GM21717 (cell line): ENCODE data around the gene ERCC6.

Experiments used
- ATAC-seq: cut with Tn5 transposase; IDR thresholded peaks from one replicate; pipeline ENCODE4 v1.9.1; 2021; ENCODE audit warnings: mild to moderate bottlenecking, moderate library complexity; ENCODE audit not compliant: unreplicated experiment

The ERCC6 gene

DNA sequence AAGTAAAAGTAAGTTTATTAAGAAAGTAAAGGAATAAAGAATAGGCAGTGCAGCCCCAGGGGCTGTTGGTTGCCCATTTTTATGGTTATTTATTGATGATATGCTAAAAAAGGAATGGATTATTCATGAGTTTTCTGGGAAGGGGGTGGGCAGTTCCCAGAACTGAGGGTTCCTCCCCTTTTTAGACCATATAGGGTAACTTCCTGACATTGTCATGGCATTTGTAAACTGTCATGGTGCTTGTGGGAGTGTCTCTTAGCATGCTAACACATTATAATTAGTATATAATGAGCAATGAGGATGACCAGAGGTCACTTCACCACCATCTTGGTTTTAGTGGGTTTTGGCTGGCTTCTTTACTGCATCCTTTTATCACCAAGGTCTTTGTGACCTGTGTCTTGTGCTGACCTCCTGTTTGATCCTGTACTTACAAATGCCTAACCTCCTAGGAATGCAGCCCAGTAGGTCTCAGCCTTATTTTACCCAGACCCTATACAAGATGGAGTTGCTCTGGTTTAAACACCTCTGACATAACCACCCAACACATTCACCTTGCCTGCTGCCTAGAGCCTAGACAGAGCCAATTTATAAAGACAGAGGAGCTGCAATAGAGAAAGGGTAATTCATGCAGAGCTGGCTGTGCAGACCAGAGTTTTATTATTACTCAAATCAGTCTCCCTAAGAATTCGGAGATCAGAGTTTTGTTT is 10.9 kb upstream of the ERCC6 start:
- ATAC-seq, result no peak

DNA sequence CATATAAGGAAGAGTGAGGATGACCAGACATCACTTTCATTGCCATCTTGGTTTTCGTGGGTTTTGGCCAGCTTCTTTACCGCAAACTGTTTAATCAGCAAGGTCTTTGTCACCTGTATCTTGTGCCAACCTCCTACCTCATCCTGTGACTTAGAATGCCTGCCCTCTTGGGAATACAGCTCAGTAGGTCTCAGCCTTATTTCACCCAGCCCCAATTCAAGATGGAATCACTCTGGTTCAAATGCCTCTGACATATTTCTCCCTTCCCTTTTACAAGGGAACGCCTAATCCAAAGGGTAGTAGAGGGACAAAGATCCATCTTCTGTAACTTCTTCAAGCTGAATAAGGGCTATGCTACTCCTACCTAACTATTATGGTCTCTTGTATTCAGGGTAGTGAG is 4.7 kb upstream of the ERCC6 start:
- no peak for ATAC-seq

DNA sequence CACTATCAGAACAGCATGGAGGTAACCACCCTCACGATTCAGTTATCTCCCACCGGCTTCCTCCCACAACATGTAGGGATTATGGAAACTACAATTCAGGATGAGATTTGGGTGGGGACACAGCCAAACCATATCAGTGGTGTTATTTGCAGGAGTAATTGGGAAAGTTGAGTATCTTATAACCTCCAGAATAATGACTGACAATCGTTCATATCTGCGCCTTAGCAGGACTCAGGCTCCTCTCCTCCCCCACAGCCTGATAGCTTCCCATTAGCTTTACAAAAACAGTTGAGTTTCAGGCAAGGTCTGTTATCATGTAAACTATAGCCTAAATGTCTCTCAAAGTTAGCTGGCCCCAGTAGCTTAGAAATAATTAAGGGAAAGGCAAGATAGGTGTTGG is 3.4 kb upstream of the ERCC6 start:
- ATAC-seq, result no peak

DNA sequence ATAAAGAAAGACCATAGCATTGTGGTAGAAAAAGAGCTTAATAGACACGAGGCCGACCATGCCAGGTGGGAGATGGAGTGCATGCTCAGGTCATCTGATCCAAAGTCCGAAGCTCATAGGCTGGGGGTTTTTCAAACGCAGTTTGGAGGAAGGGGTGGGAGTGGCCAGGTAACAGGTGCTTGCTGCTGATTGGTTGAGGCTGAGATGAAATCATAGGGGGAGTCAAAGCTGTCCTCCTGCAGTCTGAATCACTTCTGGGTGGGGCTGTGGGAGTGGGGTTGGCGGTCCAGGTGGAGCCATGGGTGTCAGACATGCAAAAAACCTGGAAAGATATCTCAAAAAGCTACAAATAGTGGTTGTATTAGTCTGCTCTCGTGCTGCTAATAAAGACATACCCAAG is 2.8 kb upstream of the ERCC6 start:
- ATAC-seq, result no peak

DNA sequence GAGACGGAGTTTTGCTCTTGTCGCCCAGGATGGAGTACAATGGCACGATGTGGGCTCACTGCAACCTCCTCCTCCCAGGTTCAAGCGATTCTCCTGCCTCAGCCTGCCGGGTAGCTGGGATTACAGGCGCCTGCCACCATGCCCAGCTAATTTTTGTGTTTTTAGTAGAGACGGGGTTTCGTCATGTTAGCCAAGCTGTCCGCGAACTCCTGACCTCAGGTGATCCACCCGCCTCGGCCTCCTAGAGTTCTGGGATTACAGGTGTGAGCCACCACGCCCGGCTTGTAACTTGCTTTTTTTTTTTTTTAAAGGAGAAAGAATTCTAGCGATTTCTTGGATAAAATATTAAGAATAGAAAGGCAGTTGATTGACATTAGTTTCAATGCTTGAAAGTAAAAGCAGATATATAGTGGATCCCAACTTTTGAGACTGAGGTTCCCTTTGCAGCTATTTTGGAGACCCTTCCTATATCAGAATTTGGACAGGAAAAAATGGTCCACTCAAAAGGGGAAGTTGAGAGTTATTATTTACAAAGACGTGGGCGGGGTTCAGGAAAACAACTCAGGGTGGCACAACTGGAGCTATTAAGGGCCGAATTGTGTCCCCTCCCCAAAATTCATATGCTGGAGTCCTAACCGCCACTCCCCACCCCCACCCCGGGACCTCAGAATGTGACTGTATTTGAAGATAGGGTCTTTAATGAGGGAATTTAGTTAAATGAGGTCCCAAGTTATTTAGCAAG is 1.3 kb upstream of the ERCC6 start:
- ATAC-seq, result no peak

DNA sequence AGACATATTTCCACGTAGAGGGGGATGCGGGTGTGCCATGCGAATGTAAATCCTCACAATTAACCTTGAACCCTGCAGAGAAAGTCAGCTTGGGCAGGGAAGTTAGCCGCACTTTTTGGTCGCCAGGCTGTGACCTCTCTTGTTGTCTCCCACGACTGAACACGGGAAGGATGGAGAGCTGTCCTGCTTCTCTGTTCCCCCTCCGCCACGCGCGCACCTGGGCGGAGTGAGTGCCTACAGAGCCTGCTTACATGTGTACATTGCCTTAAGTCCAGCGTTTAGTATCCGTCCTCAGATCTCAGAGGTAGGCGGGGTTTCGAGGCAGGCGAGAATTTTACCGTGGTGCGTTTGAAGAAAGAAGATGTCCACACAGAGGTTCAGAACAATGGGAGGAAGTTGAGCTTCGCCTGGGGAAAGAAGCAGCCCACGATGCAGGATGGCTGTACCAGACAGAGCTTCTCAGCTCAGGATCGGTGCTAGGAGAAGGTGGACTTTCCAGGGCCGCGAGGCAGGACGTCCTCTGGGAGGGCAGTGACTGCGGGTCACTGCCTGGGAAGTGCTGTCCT is 482 bp upstream of the ERCC6 start:
- ATAC-seq, result peak; percentile 3

DNA sequence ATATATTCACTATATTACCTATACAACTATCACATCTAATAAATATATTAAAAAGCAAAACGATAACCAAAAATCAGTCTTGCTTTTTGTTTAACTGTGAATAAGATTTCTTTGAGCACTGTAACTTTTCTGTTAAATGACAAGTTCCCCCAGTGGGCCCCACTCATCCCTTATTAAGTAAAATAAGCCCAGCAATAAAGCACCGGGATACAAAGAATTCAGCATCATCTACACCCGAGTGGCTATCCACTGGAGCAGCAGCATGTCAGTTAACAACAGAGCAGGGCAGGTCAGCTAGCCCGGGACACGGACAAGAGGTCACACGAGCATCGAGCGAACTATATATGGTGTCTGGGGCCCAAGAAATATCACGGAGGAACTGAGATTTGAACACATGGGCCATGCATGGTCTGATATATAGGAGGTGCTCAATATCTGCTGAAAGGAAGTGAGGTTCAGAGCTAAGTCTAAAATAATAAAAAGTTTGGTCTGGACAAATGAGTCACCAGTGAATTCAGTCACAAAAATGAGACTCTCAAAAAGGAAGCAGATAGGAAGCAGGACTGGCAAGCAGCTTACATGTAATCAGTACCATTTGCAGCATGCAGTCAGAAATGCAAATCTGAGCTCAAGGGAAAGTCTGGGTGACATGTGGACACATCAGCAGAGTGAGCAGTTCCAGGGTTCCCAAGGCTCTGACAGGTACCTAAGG is 4.1 kb downstream of the ERCC6 start:
- peak; percentile 54 for ATAC-seq

DNA sequence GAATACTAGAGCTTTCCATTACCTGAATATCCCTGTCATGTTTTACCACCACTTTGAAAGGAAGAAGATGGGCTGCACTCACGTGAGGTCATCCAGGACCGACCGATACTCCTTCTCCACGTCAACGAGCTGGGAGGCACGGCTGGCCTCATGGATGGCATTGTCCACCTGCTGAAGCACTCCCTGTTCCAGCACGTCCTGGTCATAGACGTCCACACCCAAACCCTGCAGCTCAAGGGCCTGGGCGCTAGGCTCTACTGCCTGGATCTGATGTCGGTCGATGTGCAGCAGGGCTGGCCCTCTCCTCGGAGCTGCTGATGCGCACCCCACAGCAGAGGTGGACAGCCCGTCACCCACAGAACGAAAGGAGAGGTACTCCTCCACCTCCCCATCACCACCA is 6.5 kb downstream of the ERCC6 start:
- ATAC-seq, result no peak

DNA sequence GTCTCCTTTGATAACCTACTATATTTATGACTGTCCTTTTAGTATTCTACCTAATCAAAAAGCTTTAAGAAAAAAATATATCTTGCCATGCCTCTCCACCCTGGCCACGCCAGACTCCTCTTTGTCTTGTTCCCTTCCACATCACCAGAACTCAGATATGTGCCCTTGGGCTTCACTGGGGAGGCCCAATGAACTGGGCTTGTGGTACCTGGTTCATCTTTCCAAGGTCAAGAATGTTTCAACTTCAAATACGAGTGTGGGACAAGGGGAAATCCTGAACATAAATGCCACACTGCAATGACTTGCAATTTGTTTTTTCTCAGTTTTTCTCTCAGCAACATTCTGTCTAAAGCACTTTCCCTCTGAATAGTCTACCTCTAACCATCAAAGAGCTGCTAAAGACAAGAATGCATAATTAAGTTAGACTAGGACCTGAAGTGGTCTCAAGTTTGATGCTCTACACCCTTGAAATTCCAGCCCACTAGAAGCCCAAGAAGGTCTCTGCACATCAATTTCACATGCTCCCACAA is 9.9 kb downstream of the ERCC6 start:
- ATAC-seq, result no peak

DNA sequence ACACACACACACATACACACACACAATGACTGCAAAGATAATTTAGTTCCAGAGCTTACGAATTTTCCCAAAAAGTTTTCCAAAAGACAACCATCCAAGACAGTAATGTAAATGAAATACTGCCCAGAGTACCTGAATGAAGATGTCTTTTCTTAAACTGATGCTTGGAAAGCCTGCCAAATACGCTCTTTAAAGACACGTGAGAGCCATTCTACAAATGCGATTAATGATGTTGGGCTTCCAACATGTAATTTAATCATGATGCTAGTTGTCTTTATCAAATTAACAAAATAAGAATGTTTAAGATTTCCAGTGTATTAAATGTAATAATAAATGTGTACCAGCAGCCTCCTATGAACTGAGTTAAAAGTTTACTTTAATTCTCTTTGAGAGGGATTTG is 11.1 kb downstream of the ERCC6 start:
- ATAC-seq, result no peak

DNA sequence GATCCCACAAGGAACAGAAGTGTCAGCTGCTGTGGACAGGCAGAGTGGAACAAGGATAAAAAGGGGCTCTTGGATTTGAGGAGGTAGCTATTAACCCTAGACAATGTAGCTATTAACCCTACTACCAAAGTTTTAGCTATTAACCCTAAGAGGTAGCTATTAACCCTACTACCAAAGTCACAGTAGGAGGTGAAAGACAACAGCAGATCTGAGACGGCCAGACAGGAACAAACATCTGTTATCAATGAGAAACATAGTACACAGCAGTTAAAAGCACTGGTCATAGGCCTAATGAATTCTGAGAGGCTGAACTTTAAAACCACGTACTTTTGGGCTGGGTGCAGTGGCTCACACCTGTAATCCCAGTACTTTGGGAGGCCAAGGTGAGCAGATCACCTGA is 11.9 kb downstream of the ERCC6 start:
- ATAC-seq, result no peak

DNA sequence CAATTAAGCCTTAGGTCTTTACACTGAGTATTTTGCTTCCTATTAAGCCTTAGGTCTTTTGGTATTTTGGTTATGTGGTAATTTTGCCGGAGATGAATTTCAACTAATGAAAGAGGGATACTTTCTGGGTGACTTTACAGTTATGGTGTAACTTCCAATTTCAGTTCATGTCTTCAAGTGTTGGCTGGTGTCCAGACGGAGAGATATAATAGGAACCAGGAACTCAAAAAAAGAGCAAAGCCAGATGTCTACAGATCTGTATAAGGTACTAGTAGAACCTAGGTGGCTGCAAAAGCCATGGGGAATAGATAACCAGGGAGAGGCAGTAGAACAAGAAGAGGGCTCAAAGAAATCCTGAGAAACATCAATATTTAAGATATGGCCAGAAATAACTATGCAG is 12.3 kb downstream of the ERCC6 start:
- no peak for ATAC-seq

DNA sequence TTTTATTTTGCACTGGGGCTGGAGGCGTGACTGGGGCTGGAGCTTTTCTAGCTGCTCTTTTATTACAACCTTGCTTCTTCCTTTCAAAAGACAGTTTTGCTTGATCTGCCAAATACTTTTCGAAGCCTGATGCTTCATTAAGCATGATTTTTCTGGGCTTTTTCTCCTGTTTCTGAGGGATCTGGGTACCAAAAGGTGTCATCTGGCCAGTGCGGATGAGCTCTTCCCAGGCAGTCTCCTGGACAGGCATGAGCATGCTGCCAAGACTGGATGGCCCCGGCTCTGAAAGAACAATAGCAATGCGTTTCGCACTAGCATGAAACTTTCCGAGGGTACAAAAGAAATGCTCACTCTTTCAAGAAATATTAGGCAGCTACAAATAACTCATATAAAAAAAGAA is 14.4 kb downstream of the ERCC6 start:
- no peak for ATAC-seq

DNA sequence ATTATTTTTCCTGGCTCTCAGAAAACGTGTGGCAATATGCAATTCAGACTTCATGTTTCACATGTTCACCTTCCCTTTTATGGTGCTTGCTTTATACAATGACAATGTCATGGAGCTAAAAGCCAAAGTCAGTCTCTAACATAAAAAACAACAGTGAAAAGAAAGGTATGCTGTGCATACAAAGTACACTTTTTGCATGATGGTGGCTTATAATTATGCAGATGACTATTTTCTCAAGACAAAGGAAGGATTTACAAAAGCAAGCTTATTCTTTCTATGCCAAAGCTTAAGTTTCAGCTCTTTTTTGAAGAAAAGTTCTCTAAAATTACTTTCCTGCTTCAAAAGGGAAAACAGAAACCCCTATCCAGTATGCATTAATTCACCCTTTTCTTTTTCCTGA is 15.6 kb downstream of the ERCC6 start:
- ATAC-seq, result no peak

DNA sequence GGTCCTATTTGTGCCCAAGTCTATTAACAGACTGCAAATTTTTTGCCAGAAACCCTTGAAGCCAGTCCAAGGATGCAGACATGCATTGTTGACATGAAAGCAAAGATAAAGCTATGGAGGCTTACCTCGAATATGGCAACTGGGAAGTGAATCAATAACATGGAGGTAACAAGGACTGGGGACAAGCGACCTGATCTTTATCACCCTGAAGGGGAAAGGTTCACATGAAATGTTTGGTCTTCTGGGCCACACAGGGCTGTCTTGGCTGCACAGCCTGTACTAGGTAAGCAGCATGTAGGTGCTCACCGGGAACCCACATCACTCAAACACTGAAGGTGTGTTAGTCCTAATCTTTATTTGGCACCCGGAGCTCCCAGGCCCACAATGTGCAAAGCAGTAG is 17.9 kb downstream of the ERCC6 start:
- ATAC-seq, result no peak

DNA sequence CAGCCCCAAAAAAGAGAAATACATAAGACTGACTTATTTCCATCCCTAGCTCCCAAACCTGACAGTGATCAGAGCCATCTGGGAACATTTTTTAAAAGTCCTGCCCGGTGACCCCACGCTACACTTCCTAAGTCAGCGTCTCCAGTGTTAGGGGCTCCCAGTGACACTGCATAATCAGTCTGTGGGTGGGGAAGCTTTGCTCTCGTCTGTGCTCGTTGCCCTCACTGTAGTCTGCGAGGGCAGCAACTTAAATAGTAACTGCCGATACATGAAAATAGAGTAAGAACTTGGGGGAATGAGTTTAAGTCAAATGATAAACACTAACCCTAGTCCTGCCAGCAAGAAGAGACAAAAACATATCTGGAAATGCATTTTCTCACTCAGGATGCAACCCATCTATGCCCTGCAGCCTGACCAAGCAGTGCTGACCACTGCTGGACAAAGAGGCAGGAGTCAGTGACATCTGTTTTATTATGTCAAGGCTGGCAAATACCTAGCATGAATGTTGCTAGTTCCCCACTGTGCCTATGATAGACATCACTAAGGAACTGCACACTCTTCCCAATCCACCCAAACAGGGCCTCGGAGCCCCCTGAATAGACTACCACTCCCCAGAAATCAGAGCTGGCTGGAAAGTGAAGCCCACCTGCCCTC is 18.7 kb downstream of the ERCC6 start:
- no peak for ATAC-seq

DNA sequence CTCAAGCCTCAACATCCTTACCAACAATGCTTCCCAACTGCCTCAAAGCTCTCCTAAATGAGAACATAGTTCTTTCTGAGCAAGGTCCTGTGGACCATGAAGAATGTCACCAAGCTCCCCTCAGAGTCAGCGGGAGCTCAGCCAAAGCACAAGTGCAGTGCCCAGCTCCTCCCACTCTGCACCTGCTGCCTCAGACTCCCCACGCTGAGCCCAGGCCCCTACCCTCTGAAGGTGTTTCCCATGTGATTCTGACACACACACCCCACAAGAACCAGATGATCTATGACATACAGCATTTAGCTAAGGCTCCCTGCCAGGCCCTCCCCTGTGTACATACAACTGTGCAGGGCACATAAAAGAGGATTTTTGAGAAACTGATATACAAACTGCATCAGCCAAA is 19.2 kb downstream of the ERCC6 start:
- ATAC-seq, result no peak

DNA sequence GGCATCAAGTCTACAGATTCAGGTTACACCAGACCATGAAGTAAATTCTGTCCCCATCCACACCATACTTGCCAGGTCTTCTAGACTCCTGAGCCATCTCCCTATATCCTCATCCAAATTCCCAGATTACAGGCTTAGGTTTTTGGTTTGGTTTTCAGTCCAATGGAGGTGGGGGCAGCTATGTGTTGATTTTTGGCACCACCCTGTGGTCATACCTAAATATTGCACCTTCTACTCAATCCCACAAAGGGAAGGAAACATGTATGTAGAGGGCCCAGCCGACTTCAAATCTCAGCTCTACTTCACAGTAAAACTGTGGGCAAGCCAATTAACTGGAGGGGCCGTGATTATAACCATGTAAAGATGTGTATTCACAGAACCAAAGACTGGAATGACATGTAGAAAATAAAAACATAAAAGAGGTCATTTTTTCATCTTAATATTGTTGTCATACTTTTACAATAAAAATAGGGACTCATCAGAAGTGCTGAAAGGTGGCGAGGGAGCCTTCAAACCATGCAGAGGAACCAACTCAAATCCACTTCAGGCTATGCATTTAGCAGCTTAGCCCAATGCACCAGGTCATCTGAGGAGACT is 19.8 kb downstream of the ERCC6 start:
- no peak for ATAC-seq

DNA sequence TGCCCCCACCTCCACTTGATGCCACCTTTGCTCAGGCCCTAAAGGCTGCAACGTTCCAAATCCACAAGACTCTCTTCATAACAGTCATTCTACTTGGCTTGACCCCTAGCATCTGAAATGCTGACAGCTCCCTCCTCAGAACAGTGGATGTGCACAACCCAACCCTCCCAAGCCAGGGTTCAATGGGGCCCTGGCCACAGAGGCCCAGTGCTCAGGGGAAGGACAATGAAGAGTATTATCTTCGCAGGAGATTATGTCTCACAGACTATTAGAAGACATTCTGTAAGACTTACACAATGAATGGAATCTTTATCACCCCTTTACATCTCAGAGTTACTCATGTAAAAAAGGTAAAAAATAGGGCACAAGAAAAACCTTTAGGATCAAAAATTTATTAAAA is 20.4 kb downstream of the ERCC6 start:
- no peak for ATAC-seq

DNA sequence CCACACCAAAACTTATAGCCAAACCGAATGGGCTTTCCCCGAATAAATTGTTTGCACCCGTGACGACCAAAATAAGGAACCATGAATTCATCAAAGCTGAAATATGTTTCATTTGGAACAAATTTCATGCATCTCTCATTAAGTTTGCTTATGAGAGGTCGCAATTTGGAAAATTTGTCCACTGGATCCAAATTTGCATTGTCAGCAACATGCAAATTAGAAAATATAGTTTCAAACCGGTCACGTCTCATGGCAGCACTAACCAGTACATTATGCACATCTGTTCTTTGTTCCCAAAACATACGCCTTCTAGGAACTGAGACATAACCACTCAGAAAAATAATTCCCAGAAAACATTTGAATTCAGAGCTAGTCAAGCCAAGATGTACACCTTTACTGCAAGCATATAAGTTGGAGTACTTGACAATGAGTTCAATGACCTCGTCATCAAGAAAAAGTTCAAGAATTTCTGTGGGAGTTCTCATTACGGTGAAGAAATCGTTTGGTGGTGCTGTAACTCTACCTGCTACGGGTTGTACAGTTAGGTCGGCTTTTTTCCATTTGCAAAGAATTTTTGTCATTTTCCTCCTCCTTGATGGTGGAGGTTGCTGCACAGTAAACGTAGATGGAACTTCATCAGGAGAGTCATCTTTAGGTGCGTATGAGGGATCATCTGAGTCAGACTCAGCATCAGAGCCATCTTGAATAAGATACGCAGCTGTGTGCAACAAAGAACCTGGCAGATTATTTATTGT is 22.5 kb downstream of the ERCC6 start:
- ATAC-seq, result no peak
